ENCODE measurements around the gene ILKAP.

Gene ILKAP

DNA sequence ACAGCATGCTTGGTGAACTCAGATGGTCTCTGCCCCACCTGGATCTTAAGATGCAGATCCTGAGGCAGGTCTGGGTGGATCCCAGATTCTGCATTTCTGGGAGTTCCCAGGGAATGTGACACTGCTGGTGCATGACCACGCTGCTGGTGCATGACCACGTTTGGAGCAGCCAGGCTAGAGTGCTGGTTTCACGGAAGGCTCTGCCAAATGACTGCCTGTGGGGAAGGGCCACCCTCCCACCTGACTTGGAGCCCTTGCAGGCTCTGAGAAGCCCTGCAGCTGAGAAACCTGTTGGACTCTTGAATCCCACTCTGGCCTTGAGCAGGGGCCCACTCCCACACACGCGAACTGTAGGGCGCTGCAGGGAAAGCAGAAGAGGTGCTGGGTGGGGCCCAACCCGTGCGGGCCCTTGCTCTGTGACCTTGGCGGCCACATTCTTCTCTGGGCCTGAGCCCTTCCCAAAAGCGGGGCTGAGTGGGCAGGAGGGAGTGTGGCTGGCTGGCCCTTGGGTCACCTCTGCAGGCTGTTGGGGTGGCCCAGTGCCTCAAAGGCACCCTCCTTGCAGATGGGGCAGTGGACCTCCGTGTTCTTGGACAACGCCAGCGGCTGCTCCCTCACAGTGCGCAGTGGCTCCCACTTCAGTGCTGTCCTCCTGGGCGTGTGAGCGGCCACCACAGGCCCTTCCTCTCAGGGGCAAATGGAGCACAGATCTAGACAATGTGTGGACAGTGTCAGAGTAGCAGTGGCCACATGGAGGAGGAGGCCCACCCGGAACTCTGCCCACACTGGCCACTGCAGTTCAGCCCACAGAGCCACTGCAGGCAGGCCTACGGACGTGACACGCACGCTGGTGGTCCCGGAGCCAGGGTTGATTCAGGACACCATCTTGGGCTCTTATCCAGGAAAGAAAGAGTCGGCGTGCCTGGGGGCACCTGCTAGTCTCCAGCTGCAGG lies 36.8 kb downstream of the ILKAP start:
- peak; percentile 28 for DNase-seq

DNA sequence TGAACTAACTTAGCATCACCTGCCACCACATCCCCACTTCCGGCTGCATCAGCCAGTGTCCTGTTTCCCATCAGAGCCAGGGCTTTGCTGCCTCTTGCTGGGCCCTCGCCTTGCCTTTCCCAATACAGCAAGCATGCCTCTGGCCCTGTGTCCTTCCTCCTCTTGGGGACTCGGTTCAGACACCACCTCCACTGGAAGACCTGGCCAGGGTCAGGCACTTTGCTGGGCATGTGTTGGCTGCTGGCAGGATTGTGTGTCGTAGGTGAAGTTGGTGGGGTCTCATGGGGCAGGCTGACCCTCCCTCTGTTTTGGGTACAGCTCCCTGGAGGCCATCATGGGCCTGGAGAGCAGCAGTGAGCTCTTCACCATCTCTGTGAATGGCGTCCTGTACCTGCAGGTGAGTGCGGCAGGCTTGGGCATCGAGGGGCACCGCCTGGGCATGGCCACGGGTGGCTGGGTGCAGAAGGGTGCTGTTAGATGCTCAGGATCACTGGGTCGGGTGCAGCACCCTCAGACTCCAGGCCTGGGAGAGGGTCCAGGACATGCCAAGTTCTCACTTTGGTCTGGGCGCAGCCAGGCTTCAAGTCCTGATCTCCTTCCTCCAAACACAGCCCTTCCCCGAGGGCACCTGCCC lies 38.1 kb downstream of the ILKAP start:
- DNase-seq, result peak; percentile 11

DNA sequence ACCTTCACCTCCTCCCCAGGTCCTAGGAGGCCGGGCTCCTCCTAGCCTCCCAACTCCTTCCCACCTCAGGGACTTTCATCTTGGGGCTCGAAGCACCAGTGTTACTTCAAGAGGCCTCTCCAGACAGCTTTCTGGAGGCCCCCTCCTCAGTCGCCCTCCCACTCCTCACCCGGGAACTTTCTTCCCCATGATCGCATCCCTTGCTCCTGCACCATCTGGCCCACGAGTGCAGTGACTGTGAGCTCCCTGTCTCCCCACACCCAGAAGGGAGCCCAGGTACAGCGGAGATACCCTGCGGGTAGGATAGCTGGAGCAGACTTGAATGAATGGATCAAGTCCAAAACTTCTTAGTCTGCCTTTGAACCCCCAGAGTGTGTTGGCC lies 38.6 kb downstream of the ILKAP start:
- DNase-seq, result peak; percentile 5

GRCh38 chr2:238163481-238164198 lies 39.9 kb downstream of the ILKAP start:
- DNase-seq, result peak; percentile 56

DNA sequence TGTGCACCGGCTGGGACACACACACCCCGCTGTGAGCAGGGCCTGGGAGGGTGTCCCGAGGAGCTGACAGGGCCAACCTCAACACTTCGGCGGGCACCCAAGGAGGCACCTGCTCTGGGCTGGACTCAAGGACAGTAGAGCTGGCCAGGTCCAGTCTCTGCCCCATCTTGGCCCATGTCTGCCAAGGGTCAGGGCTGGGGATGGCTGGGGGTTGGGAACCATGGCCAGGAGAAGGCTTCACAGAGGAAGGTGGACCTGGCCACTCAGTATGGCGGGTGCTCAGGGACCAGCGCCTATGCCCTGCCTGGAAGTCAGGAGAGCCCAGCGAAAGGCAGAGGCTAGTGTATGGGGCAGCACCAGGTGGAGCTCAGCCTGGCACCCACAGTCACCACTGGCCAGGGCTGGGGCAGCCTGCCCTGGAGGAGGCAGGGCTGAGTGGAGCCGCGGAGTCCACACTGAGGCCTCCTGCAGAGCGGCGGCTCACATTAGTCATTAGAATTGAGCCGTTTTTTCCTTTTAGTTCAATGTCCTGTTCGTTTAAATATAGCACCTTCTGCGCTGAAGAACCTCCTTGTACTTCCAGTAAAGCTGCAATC lies 40.6 kb downstream of the ILKAP start:
- peak; percentile 16 for DNase-seq

DNA sequence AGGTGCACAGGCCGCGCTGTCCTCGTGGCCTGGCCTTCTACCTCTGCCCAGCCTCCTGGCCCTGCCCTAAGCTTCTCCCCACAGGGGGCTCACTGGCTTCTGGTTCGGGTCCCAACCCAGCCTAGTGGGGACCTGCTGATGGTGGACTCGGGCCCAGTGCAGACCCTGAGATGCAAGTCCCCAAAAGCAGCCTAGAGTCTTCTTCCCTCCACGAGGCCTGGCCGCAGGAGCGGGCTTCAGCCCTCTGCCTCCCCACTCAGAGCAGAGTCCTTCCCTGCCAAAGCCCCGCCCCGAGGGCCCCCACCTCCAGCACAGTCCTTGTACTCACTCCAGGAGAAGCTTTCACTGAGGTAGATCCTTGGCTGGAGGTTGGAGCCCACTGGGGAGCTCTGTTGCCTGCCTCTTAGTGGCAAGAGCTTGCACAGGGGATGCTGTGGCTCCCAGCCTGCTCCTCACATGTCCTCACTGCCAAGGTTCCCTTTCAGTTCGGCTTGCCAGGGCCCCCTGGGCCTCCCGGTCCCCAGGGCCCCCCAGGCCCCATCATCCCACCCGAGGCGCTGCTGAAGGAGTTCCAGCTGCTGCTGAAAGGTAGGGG lies 41.1 kb downstream of the ILKAP start:
- DNase-seq, result peak; percentile 15

DNA sequence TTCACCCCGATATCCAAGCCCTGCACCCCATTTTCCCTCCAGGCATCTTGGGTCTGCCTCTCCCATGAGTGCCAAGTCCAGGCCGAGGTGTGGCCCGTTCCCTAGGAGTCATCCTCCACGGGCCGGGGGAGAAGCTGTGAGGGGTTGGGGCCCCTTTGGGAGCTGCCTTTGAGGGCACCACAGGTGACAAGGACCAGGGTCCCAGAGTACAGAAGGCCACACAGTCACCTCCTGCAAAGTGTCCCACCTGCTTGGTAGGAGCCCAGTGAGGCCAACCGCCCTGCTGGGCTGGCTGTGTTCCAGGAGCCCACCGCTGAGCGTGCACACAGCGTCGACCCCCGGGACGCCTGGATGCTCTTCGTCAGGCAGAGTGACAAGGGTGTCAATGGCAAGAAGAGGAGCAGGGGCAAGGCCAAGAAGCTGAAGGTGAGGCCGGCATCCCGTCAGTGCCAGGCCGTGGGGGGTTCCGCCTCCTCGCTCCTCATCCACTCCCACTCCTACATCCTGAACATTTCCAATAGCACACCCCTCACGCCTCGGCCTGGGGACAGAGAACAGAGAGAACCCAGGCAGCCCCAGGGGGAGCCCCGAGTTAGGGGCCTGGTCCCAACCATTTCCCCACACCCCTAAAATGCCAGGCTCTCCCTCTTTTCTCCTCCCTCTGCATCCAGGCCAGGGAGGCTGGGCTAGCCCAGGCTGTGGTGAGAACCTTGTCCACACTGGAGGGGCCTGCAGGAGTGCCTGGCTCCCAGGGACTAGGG lies 42.0 kb downstream of the ILKAP start:
- peak; percentile 22 for DNase-seq

GRCh38 chr2:238160206-238161129 lies 43.0 kb downstream of the ILKAP start:
- peak; percentile 59 for DNase-seq

- DNase-seq, result peak; percentile 32
Measured at GRCh38 chr2:238159661-238160205, 43.8 kb downstream of the ILKAP start.

DNA sequence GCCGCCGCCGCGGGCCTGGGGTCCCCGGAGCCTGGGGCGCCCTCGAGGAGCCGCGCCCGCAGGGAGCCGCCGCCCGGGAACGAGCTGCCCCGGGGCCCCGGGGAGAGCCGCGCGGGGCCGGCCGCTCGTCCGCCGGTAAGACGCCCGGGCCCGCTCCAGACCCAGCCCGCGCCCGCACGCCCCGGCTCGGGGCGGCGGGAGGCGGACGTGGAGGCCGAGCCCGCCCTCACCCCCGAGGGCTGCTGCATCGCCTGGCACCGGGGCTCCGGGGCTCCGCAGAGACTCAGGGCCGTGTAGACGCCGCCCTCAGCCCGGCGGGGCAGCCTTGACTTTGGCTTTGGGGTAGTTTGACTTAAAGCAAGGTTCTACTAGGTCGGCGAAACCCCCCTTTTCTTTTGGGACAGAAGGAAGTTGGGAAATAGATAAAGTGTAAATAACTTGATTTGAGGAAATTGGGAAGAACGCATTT lies 44.4 kb downstream of the ILKAP start:
- DNase-seq, result peak; percentile 40

- peak; percentile 30 for DNase-seq
Measured at GRCh38 chr2:238158509-238159070, 44.9 kb downstream of the ILKAP start, which contains the start of gene ERFE. Gene ERFE, plus strand, starts transcription at chr2:238158970. Its CDS starts 38 bp downstream, at chr2:238159008.

DNA sequence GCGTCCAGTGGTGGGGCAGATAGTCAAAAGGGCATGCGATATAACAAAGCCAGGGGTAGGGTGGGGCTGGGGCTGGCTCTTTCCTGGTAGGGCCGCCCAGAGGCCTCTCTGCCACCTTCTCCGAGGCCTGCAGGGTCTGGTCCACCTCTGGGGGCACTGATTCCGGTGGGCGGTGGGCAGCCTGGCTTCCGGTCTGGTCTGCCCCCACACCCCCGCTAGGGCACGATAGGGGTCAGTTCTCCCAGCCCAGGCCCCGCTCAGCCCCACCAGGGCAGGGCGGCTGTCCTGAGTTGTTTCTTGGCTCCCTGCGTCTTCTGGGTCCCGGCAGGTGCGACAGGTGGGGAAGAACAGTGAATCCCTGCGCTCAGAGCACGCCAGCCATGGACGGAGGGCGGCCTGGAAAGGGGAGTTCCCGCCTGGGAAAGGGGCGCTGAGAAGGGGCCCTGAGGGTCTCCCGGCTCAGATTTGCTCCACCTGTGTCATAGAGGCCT lies 45.4 kb downstream of the ILKAP start:
- DNase-seq, result no peak

- DNase-seq, result peak; percentile 61
Measured at GRCh38 chr2:238157506-238158017, 45.9 kb downstream of the ILKAP start.

- peak; percentile 31 for DNase-seq
Measured at GRCh38 chr2:238155761-238156694, 47.5 kb downstream of the ILKAP start.

GRCh38 chr2:238155051-238155760 lies 48.3 kb downstream of the ILKAP start:
- peak; percentile 77 for DNase-seq

DNA sequence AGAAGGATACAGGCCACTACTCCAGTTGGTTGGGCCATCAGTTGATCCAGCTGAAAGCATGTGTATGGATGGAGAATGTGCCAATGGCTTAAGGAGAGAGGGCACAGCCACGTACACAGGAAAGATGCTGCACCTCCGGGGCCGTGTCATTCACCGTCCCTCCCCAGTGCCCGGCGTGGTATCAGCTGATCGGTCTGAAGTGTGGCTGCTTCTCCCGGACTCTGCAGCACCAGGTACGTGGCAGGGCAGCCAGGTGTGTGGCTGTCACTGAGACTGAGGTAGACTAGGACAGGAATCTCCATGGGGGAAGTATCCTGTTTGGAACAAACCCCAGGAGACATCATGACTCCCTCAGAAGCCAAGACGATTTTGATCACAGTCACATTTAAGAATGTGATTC lies 48.9 kb downstream of the ILKAP start:
- no peak for DNase-seq
